GM12864 (cell line): ENCODE data around the gene RAD23B.

Source experiments
- DNase-seq: peaks from one replicate; pipeline ENCODE4 v3.0.0-alpha.2; 2011; ENCODE audit warnings: low read depth
- H3K4me3 ChIP-seq: 2 replicates; pipeline ENCODE4 v1.5.1; 2011; ENCODE audit warnings: mild to moderate bottlenecking, low read depth, low read length, control low read depth
- TF ChIP-seq, protein P1 (sequence below): IDR thresholded peaks from 2 replicates; pipeline ENCODE4 v1.5.1; 2011; ENCODE audit warnings: low read depth, mild to moderate bottlenecking, moderate library complexity, low read length, control low read depth, inconsistent platforms; ENCODE audit errors: missing control alignments

RAD23B gene

GRCh38 chr9:107275530-107275929, 7.5 kb upstream of the RAD23B start:
- no peak overlapping the region for H3K4me3 ChIP-seq
- TF ChIP-seq, protein P1, sequence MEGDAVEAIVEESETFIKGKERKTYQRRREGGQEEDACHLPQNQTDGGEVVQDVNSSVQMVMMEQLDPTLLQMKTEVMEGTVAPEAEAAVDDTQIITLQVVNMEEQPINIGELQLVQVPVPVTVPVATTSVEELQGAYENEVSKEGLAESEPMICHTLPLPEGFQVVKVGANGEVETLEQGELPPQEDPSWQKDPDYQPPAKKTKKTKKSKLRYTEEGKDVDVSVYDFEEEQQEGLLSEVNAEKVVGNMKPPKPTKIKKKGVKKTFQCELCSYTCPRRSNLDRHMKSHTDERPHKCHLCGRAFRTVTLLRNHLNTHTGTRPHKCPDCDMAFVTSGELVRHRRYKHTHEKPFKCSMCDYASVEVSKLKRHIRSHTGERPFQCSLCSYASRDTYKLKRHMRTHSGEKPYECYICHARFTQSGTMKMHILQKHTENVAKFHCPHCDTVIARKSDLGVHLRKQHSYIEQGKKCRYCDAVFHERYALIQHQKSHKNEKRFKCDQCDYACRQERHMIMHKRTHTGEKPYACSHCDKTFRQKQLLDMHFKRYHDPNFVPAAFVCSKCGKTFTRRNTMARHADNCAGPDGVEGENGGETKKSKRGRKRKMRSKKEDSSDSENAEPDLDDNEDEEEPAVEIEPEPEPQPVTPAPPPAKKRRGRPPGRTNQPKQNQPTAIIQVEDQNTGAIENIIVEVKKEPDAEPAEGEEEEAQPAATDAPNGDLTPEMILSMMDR: no peak
- no peak for DNase-seq

DNA sequence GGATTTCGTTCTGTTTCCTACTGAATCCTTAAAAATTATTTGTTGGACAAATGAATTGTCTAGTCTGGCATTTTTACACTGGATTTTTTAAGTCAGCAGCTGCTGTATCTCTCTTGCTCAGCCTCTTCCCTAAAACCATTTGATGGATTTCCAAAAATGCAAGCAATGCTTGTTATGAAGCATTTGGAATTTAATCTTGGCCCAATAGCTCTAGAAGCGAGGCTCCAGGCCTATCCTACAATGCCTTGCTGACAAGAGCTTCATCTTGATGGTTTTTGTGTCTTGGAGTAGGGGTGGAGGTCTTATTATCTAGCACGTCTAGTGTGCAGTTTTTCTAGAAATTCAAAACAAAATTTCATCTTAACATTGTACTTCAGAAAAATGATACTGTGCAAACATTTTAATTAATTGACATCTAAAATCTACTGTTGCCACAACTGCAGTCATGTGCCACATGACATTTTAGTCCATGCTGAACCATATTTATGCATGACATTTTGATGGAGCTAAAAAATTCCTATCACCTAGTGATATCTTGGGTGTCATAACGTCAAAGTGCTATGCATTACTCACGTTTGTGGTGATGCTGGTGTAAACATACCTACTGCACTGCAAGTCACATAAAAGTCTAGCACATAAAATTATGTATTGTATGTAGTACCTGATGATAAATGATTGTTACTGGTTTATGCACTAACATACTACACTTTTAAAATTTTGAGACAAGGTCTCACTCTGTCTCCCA, 5.9 kb upstream of the RAD23B start:
- TF ChIP-seq, protein P1: no peak
- DNase-seq: no peak
- no peak overlapping the region for H3K4me3 ChIP-seq

GRCh38 chr9:107277801-107278200, 5.3 kb upstream of the RAD23B start:
- DNase-seq: no peak
- H3K4me3 ChIP-seq: no peak overlapping the region
- TF ChIP-seq, protein P1: no peak

DNA sequence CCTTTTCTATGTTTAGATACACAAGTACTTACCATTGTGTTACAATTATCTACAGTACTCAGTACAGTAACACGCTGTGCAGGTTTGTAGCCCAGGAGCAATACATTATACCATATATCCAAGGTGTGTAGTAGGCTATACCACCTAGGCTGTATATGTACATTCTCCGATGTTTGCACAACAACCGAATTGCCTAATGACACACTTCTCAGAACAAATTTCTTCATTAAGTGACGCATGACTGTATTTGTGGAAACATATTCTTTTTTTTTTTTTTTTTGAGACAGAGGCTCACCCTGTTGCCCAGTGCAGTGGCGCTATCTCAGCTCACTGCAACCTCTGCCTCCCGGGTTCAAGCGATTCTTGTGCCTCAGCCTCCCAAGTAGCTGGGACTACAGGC, 4.0 kb upstream of the RAD23B start:
- TF ChIP-seq, protein P1: no peak
- no peak overlapping the region for H3K4me3 ChIP-seq
- DNase-seq: no peak

- H3K4me3 ChIP-seq: no peak overlapping the region
- TF ChIP-seq, protein P1: no peak
- no peak for DNase-seq
Observed at GRCh38 chr9:107280543-107280942, 2.5 kb upstream of the RAD23B start.

GRCh38 chr9:107281184-107281583, 1.9 kb upstream of the RAD23B start:
- H3K4me3 ChIP-seq: no peak overlapping the region
- no peak for DNase-seq
- TF ChIP-seq, protein P1: no peak
